Hepatic stellate cell (primary cell): ENCODE measurements around the gene UMAD1.
A peak's percentile ranks its signal among the peaks of the same experiment; 100 is the strongest.

Source experiments
- DNase-seq: peaks from one replicate; pipeline ENCODE4 v3.0.0; 2011; ENCODE audit warnings: low spot score

Gene UMAD1

GRCh38 chr7:7764520-7765396 lies 124.2 kb downstream of the UMAD1 start:
- no peak for DNase-seq

- no peak for DNase-seq
These were observed 124.9 kb downstream of the UMAD1 start for GRCh38 chr7:7765422-7765821.

- DNase-seq: no peak
These were observed 126.1 kb downstream of the UMAD1 start for GRCh38 chr7:7766671-7767070.

GRCh38 chr7:7768977-7769709 lies 128.6 kb downstream of the UMAD1 start:
- DNase-seq: no peak

GRCh38 chr7:7769710-7770627 lies 129.4 kb downstream of the UMAD1 start:
- peak; percentile 5 for DNase-seq

GRCh38 chr7:7771452-7771851 lies 130.9 kb downstream of the UMAD1 start:
- DNase-seq: no peak

- no peak for DNase-seq
These were observed 131.9 kb downstream of the UMAD1 start for GRCh38 chr7:7772397-7772821.

- DNase-seq: no peak
These were observed 133.1 kb downstream of the UMAD1 start for GRCh38 chr7:7773334-7774309.

- no peak for DNase-seq
These were observed 139.3 kb downstream of the UMAD1 start for GRCh38 chr7:7779888-7780287.

GRCh38 chr7:7783001-7783400 lies 142.4 kb downstream of the UMAD1 start:
- no peak for DNase-seq

- DNase-seq: no peak
These were observed 144.9 kb downstream of the UMAD1 start for GRCh38 chr7:7785344-7785973.

- DNase-seq: no peak
These were observed 146.0 kb downstream of the UMAD1 start for GRCh38 chr7:7786595-7786994.

GRCh38 chr7:7789551-7789988 lies 149.0 kb downstream of the UMAD1 start:
- DNase-seq: no peak

- no peak for DNase-seq
These were observed 149.6 kb downstream of the UMAD1 start for GRCh38 chr7:7790041-7790741.

- no peak for DNase-seq
These were observed 151.0 kb downstream of the UMAD1 start for GRCh38 chr7:7791523-7791922.

GRCh38 chr7:7792056-7792455 lies 151.5 kb downstream of the UMAD1 start:
- DNase-seq: no peak

GRCh38 chr7:7793249-7793648 lies 152.7 kb downstream of the UMAD1 start:
- no peak for DNase-seq

- no peak for DNase-seq
These were observed 153.4 kb downstream of the UMAD1 start for GRCh38 chr7:7793921-7794320.

- DNase-seq: no peak
These were observed 154.7 kb downstream of the UMAD1 start for GRCh38 chr7:7795203-7795602.

- DNase-seq: peak; percentile 24
These were observed 155.1 kb downstream of the UMAD1 start for GRCh38 chr7:7795630-7796121.
